ENCODE data around the gene RSPH6A. TPM values are rescaled to one million over a fixed set of nuclear protein-coding genes. Genes with fewer than 3 reads are reported as not detected.

Gene RSPH6A
- total and polyA plus RNA-seq, 10 of the 15 experiments (the other 5 are each of a cell fraction or from before 2014, with no cell fraction given), result 0.03 to 0.41 (median 0.22) TPM; not detected in 4

DNA sequence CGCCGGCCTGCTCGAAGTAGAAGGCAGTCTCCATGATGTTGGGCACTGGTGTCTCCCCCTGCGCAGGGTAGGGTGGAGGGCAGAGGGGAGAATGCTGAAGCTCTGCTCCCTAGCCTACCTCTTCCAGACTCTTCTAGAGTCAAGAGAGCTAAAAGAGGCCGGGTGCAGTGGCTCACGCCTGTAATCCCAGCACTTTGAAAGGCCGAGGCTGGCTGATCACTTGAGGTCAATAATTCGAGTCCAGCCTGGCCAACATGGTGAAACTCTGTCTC is 10.2 kb downstream of the RSPH6A start:
- no peak for ATAC-seq
- Histone ChIP-seq H3K79me2 (ENCODE audit: control insufficient read depth, insufficient read depth, low read length) (no peaks in the 10 kb centered on the region), H3K27ac (ENCODE audit: control insufficient read depth, insufficient read depth) (no peak overlapping the region), H2AFZ (ENCODE audit: control insufficient read depth, low read depth, low read length) (no peak overlapping the region), H3K9me3 (replicated peaks; ENCODE audit: control insufficient read depth, insufficient read depth, low read length) (no peaks in the 10 kb centered on the region), H3K4me2 (ENCODE audit: control insufficient read depth, insufficient read depth) (no peak overlapping the region), H3K27me3 (replicated peaks in 1 of 2; ENCODE audit: control insufficient read depth in 2 of 2, insufficient read depth in 2 of 2, low read length in 1 of 2) (no peaks in the 10 kb centered on the region), H3K9ac (ENCODE audit: control insufficient read depth, insufficient read depth, low read length) (no peak overlapping the region), H3K4me3 (no peak overlapping the region), H4K20me1 (ENCODE audit: control insufficient read depth, insufficient read depth) (no peaks in the 10 kb centered on the region), H3K4me1 (ENCODE audit: control insufficient read depth, insufficient read depth, low read length) (peaks cover 10% of the 10 kb centered on the region), H3K36me3 (ENCODE audit: control insufficient read depth in 2 of 2, insufficient read depth in 2 of 2, low read length in 1 of 2) (no peaks in the 10 kb centered on the region)
- intact Hi-C loops (cut with micrococcal nuclease; ENCODE audit: unreplicated experiment) (no loop called here), in situ Hi-C loops (cut with MboI) (no loop called here)
- BruUV-seq (replicated peaks), result no TSS peak
- WGBS (ENCODE audit: insufficient coverage, insufficient replicate concordance, low lambda C conversion rate, missing lambda C conversion rate), result 79% methylated on average over 8 of the region's 8 CpGs
- ChIA-PET RAD21 (ENCODE audit: unreplicated experiment) (no interaction called here), SMC1A (ENCODE audit: uncharacterized antibody, unreplicated experiment) (no interaction called here), CTCF (interaction anchor here (1.2 kb wide), 1 partner anchor 34 kb away, joined by 5 read pairs; no protein-coding TSS in a partner anchor), POLR2A (no interaction called here)
- TF ChIP-seq KAT2A (conservative IDR thresholded peaks at IDR 0.05; ENCODE audit: control insufficient read depth, low read depth, low read length) (no peak), EZH2 (IDR thresholded peaks at IDR 0.05; ENCODE audit: borderline replicate concordance, control insufficient read depth, low read depth, low read length) (no peak), TARDBP (IDR thresholded peaks at IDR 0.05; ENCODE audit: borderline replicate concordance) (no peak), ZNF207 (IDR thresholded peaks at IDR 0.05; ENCODE audit: borderline replicate concordance) (no peak), MEF2B (IDR thresholded peaks at IDR 0.05; ENCODE audit: partially characterized antibody, poor library complexity, severe bottlenecking) (no peak), RELA (IDR thresholded peaks at IDR 0.05; ENCODE audit: borderline replicate concordance, partially characterized antibody) (no peak), NRF1 (conservative IDR thresholded peaks at IDR 0.05; ENCODE audit: low read depth, low read length) (no peak), RUNX3 (IDR thresholded peaks at IDR 0.05; ENCODE audit: low read length) (no peak), NR2C2 (IDR thresholded peaks at IDR 0.05; ENCODE audit: borderline replicate concordance, control insufficient read depth, insufficient read length, low read depth) (no peak), RCOR1 (conservative IDR thresholded peaks at IDR 0.05; ENCODE audit: low read depth, low read length) (no peak), IKZF2 (IDR thresholded peaks at IDR 0.05) (no peak), RB1 (IDR thresholded peaks at IDR 0.05; ENCODE audit: borderline replicate concordance) (no peak), JUND (IDR thresholded peaks at IDR 0.05; ENCODE audit: low read depth, low read length) (no peak), YY1 (IDR thresholded peaks at IDR 0.05; ENCODE audit: low read depth, low read length) (no peak), GATAD2B (conservative IDR thresholded peaks at IDR 0.05; ENCODE audit: low read depth) (no peak)
- TF ChIP-seq, protein P1, sequence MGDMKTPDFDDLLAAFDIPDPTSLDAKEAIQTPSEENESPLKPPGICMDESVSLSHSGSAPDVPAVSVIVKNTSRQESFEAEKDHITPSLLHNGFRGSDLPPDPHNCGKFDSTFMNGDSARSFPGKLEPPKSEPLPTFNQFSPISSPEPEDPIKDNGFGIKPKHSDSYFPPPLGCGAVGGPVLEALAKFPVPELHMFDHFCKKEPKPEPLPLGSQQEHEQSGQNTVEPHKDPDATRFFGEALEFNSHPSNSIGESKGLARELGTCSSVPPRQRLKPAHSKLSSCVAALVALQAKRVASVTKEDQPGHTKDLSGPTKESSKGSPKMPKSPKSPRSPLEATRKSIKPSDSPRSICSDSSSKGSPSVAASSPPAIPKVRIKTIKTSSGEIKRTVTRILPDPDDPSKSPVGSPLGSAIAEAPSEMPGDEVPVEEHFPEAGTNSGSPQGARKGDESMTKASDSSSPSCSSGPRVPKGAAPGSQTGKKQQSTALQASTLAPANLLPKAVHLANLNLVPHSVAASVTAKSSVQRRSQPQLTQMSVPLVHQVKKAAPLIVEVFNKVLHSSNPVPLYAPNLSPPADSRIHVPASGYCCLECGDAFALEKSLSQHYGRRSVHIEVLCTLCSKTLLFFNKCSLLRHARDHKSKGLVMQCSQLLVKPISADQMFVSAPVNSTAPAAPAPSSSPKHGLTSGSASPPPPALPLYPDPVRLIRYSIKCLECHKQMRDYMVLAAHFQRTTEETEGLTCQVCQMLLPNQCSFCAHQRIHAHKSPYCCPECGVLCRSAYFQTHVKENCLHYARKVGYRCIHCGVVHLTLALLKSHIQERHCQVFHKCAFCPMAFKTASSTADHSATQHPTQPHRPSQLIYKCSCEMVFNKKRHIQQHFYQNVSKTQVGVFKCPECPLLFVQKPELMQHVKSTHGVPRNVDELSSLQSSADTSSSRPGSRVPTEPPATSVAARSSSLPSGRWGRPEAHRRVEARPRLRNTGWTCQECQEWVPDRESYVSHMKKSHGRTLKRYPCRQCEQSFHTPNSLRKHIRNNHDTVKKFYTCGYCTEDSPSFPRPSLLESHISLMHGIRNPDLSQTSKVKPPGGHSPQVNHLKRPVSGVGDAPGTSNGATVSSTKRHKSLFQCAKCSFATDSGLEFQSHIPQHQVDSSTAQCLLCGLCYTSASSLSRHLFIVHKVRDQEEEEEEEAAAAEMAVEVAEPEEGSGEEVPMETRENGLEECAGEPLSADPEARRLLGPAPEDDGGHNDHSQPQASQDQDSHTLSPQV (IDR thresholded peaks at IDR 0.05), result no peak
- no peak for DNase-seq (ENCODE audit: low read depth, low spot score)
- no peak for FAIRE-seq
